GM19395 (cell line): ENCODE data around the gene GOT2.
A peak's percentile ranks its signal among the peaks of the same experiment; 100 is the strongest.
"Not testable (repeated sequence)": the region's sequence is repeated elsewhere in the genome, so short reads cannot be mapped to it uniquely, and the experiment has no call there.

Source experiments
- ATAC-seq: cut with Tn5 transposase; IDR thresholded peaks from one replicate; pipeline ENCODE4 v1.9.1; 2021; ENCODE audit warnings: mild to moderate bottlenecking, moderate library complexity; ENCODE audit not compliant: unreplicated experiment

GOT2 gene

DNA sequence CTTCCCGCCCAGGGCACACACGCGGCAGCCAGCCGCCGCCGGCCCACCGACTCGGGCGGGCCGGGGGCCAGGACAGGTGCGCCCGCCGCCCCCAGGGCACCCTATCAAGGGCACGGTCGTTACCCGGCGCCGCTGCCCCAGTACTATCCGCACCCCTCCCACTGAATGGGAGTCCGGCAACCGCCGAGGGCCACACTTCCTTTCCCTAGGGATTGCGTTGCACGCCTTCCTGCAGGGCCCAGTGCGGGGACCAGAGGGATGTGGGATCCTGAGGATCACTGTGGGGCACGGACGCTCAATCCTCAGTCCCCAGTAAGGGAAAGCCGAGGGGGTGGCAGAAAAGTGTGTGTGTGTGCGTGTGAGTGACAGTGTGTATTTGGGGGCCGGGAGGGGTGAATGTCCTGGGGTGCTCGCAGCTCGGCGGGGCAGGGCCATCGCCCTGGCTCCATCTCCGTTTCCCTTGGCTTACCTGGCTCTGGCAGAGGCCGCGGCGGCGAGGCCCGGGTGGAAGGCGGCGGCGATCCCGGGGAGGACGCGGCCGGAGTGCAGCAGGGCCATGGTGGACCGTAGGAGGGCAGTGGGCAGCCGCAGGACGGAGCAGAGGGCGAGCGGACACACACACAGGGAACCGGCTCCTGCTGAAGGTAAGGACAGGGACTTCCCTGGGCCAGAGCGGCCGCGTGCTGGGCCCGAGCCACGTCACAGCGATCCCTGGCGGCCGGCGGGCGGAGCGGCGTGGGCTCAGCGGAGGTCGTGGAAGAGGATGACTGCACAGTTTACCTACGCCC is at the start of gene GOT2:
GOT2 (minus strand) TSS at position 646 of the 788 bp plus-strand sequence; CDS start at position 558, 88 bp downstream.
- peak; percentile 93 for ATAC-seq

DNA sequence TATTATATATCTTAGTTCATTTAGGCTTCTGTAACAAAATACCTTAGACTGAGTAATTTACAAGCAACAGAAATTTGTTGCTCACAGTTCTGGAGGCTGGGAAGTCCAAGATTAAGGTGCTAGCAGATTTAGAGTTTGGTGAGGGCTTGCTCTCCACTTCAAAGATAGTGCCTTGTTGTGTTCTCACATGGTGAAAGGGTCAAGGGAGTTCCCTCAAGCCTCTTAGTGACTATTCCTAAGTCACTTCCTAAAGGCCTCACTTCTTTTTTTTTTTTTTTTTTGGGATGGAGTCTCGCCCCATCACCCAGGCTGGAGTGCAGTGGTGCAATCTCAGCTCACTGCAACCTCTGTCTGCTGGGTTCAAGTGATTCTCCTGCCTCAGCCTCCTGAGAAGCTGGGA is 45.2 kb upstream of the GOT2 start:
- ATAC-seq, result not testable (repeated sequence)

DNA sequence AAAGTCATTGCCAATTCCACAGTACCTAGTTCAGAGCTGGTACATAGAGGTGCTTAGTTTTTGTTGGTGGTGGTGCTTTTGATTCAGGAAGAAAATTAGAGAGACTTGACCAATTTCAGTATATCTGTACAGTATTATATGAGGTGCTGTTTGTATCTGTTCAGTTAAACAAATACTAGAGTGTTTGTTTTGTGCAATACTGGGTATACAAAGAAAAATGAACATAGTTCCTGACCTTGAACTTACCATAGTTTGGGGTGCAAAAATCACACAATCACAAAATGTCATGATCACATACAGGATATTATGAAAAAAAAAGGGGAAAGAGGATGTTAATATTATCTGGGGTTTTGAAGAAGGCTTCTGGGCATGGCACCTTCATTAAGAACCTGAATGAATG is 39.8 kb upstream of the GOT2 start:
- ATAC-seq, result no peak

DNA sequence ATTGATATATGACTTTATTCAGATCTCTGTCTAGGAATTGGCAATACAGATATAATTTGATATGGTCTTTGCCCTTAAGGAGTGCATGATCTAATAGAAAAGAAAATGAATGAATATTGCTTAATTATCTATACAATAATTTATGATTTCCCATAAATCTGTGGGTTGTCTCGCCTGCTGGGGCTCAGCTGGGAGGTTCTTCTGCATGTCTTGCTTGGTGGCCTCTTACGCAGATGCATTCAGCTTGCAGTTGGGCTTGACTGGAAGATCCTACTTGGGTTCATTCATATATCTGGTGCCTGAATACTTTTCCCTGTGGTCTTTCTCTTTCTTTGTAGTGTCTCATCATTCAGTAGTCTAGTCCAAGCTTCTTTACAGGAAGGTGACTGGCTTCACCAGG is 34.0 kb upstream of the GOT2 start:
- no peak for ATAC-seq

DNA sequence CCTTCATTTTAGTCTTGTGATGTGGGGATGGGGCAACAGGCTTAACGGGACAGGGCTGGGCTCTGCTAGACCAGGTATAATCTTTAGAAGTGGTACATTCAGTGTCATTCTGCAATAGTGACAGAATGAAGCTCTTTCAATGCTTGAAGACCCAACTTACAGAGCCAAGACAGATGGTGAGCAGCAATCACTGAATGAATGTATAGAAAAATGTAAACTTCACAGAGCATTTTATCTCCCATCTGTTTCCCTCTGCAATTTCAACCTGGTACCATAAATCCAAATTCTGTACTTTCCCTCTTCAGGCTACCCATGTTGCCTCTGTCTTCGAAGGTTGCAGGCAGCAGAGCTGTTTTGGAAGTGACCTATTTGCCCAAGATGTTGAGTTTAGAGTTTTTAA is 33.5 kb upstream of the GOT2 start:
- ATAC-seq, result no peak

DNA sequence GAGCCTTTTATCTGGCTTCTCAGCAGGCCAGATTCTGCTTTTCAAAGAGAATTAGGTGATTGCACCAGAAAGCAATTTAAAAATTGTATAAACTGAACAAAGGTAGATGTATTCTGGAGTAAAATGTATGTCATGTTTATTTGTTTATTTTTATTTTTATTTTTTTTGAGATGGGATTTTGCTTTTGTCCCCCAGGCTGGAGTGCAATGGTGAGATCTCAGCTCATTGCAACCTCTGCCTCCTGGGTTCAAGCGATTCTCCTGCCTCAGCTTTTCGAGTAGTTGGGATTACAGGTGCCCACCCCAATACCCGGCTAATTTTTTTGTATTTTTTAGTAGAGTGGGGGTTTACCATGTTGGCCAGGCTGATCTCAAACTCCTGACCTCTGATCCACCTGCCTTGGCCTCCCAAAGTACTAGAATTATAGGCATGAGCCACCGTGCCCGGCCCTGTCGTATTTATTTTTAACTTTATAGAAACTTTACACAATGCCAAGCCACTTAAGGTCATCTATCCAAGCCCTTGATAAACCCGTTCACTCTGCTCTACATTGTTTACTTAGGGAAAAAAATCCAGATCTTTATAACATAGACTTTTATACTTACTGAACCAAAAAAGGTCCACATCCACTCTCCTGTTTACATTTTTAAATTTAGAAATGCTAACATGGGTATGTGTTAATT is 22.7 kb upstream of the GOT2 start:
- ATAC-seq, result no peak

DNA sequence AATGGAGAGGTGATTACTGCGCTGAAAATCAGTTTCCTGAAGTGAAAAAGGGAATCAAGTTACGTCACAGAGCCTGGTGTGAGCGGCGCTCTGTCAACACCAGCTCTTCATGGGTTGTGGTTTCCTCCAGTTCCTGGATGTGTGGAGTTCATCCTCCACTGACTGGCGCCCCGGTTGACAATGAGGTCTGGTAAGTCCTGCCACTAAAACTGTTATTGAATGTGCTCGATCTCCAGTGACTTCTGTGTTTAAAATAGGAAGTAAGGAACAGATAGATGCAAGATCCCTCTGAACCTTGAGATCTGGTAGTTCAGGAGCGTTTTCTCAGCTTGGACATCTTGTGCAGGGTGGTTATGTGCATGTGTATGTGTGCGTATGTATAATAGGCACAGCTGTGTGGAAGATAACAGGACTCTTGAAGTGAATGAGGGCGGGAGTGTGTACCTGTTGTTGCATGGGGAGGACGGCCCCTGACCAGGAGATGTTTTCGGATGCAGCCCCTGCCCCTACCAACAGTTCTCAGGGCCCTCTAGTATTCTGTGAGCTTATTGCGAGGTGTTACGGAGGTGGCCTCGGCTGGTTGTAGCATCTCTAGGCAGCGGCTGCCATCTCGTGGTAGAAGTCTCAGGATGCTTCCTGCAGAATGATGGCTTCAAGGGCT is 22.0 kb upstream of the GOT2 start:
- ATAC-seq, result peak; percentile 96

DNA sequence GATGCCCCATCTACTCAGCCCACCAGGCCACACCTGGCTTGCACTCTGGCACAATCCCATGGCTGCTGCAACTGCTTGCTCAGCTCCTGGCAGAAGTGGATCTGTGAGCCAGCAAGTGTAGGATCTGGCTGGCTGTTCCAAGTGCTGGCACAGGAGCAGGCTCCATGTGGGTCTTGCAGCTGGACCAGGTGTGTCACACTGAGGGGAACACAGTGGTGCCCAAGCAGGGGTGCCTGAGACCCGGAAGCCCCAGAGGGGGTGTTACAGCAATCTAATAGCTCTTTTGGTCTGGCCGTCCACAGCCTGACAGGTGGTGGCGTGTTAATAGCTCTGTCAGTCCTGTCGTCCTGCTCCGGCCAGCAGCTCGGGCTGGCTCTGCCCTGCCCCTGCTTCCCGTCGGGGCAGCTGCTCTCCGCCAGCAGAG is 19.6 kb upstream of the GOT2 start:
- no peak for ATAC-seq

DNA sequence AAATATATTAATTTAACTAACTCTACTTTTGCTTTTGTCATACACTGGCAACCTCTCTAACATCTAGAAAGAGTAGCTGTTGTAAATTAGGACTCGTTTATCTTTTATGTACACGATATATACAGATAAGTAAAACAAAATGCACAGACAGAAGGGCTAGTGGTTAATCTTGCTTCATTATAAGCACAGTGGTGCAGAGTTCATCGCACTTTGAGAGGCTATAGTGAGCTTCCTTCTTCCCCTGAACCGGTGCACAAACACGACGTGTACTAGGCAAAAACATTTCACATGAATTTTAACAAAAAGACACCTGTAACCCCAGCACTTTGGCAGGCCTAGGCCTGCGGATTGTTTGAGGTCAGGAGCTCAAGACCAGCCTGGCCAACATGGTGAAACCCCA is 10.4 kb upstream of the GOT2 start:
- ATAC-seq, result no peak

DNA sequence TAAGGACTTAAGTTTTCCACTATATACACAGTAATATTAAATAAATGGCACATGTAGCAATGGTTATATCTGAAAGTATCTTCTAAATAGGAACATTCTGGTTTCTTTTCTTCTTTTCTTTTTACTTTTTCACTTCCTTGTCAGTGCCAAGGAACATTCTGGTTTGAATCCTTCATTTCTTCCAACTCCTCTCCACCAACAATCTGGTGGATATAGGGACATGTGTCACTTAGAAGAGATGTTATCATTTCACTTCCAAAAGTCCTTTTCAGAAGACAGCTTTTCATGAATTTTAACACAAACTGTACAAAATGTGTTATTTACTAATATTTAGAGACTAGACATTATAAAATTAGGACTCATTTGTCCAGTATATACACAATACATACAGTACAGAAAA is 7.9 kb upstream of the GOT2 start:
- no peak for ATAC-seq

DNA sequence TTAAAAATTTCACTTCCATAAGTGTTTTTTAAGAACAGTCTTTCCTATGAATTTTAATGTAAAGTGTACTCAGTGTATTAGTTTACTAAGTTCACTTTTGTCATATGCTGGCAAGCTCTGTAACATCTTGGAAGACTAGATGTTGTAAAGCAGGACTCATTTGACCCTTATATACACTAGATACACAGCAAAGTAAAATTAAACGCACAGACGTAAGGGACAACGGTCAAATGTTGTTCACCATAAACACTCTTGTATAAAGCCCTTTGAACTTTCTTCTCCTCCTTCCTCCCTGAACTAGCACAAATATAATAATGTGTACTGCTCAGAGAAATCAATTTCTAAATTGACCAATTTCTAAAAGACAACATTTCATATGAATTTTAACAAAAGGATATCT is 7.0 kb upstream of the GOT2 start:
- no peak for ATAC-seq

DNA sequence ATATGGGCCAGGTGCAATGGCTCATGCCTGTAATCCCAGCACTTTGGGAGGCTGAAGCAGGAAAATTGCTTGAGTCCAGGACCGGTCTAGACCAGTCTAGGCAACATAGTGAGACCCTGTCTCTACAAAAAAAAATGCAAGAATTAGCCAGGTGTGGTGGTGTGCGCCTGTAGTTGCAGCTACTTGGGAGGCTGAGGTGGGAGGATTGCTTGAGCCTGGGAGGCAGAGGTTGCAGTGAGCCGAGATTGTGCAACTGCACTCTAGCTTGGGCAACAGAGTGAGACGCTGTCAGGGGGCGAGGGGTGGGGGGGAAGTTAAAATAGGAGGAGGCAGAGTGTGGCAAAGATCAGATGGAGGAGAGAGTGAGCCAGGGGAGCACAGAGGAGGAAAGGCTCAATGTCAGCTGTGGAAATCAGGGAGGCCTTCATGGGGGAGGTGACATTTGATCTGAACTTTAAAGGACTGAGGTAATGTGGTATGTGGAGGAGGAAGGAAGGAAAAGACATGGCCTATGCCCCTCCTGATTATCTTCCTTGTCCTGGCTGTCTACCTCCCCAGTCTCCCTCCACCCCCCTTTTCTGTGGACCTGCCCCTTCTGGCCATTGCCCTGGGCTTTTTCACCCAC is 4.7 kb upstream of the GOT2 start:
- no peak for ATAC-seq

DNA sequence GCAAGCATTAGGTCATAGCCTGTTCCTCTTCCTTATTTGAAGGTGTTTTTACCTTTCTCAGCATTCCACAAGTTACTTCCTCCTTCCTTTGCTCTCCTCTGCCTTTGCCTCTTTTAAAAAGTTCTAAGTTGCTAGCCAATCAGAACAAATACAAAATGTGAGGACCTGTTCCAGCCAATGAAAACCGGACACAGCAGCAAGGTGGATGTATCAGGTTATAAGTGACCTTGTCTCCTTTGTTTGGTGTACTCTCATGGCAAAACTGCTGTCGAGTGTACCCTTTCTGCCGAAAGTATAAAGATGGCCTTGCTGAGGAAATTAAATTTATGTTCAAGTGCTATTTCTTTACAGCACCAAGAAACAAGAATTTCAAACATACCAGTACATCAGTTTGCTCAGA is 2.2 kb upstream of the GOT2 start:
- not testable (repeated sequence) for ATAC-seq

DNA sequence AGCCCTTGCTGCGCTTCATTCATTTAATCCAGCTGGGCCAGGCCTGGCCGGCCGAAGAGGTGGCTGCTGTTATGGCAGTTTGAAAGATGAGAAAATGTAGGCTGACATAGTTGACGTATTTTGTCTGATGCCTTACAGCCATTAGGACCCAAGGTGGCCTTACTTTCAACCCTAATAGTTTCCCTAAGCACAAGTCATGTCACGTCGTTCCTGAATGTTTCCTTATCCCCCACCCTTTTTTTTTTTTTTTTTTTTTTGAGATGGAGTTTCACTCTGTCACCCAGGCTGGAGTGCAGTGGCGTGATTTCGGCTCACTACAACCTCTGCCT is 307 bp upstream of the GOT2 start:
- no peak for ATAC-seq

DNA sequence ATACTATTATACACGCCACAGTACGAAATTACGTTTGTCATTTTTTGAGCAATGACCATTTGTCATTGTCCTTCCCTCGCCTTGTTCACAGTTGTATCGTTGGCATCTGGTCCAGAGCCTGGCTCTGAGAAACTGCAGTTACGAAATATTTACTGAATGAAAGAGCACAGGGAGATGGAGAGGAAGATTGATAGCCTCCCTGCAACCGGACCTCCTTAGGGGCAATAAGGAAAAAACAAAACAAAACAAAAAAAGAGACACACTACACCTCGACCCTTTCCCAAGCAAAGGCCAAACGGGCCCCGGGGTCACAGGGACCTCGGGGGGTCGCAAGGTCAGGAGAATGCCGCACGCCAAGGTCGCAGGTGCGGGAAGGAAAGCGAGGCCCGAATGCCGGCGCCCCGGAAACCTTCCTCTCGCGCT is 857 bp downstream of the GOT2 start:
- no peak for ATAC-seq

DNA sequence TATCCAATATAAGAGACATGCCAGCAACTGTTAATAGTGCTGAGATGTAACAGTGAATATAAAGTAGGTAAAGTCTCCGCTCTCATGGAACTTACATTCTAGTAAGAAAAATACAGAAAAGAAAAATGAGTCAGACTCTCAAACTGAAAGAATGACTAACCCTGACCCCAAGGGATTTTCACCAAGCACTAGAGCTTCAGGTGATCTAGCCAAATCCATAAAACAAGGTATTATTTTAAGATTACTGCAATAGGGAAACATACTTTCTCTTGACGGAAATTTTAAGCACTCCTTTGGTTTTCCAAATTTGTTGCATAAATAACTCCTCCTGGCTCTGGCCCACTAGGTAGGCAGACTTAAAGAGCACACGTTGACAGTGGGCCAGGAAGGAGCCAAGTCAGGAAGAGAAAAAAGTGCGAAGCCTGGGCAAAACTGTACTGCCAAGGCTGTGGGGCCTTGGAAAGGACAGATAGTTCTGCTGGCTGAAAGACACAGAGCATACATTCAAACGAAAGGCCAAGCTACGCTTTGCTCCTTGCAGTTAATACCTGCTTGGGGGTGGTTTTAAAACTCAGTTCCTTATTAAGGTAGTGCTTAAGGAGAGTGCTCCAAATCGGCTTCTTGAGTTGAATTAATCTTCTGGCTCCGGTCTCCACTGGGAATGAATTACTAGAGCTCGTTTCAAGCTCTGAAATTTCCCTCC is 1.4 kb downstream of the GOT2 start:
- ATAC-seq, result peak; percentile 48

DNA sequence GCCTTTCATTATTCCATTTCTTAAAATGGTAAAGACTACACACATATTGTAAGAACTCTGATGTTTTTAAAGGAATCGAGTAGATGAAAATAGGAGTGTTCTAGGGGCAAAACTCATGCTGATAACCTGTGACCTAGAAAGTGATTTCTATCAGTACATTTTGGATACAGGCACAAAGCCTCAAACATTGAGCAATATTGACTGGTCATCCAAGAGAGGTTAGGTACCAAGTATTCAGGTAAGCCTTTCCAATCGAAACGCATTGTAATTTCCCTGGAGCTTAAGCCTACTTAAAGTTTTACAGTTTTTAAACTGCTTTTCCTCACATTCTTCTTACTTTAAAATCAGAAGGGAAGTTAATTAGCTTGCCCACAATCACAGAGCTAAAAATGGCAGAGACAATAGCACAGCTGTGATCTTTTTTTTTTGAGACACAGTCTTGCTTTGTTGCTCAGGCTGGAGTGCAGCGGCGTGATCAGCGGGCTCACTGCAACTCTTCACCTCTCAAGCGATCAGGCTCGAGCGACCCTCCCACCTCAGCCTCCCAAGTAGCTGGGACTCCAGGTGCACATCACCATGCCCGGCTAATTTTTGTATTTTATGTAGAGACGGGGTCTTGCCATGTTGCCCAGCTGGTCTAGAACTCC is 3.3 kb downstream of the GOT2 start:
- ATAC-seq, result no peak

DNA sequence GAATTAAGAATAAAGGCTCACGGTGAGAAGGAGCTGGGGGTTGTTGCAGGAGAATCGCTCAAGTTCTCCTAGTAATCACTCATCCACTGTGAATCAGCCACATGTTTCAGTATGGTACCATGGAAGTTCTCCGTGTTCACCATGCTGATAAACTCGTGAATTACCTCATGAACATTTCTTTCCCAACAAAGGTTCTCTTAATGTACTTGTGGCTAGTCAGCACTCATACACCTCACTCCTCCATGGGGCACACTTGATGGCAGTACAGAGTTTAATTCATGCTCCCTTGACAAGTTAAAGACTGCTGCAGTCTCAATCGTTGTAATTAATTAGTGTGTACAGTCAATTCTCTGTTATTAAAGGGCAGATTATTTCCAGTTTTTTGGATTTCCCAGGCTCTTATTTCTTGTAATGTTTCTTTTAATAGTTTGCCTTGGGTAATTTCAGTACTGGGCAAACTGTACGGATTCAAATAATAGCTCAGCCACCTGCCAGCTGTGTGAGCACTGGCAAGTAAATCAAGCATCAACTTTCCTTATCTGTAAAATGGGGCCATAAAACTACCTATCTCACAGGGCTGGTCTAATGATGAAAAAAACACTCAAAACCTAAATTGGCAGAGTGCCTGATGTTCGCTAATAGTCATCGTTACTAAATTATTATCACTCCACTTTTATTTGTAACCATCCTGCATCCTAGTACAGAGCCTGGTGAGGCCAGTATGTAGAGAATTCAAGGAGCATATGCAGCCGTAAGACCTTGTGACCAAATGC is 6.1 kb downstream of the GOT2 start:
- no peak for ATAC-seq

DNA sequence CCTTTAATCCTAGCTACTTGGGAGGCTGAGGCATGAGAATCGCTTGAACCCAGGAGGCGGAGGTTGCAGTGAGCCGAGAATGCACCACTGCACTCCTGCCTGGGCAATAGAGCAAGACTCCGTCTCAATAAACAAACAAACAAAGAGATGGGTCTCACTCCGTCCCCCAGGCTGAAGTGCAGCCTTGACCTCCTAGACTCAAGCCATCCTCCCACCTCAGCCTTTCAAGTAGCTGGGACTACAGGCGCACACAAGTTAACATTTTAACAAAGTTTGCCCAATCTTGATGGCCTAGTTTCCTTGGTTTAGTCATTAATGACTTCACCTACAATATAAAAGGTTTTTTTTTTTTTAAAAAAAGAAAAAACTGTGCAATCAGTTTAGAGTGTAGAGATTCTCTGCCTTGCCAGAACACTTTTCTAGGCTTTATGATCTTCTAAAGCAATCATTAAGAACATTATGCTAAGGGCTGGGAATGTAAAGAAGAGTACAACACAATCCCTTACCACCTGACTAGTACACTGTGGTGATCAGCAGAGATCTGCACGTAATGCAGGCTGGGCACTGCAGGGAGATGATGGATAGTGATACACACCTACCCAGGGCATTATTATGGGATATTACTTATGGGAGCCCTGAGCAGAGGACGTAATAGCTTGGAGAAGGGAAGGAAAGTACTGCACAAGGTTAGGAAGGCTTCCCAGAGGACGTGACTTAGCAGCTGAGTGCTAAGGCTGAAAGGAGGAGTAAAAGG is 6.9 kb downstream of the GOT2 start:
- ATAC-seq, result no peak
